H9 (cell line): Measurements from ENCODE around the gene XPO1. TPM values are rescaled to one million over a fixed set of nuclear protein-coding genes. Genes with fewer than 3 reads are reported as not detected.

Experiments
- DNase-seq: peaks from one replicate; pipeline ENCODE4 v3.0.0-alpha.2; 2017
- H2AFZ ChIP-seq: one replicate; pipeline ENCODE4 v1.6.1; 2013; ENCODE audit warnings: mild to moderate bottlenecking, low read length, control low read depth, moderate library complexity
- H2AK5ac ChIP-seq: 2 replicates; pipeline ENCODE4 v1.6.1; 2013; ENCODE audit warnings: low read length, control low read depth, mixed read lengths; ENCODE audit not compliant: insufficient read length
- H2BK120ac ChIP-seq: one replicate; pipeline ENCODE4 v1.6.1; 2013; ENCODE audit warnings: low read depth, mild to moderate bottlenecking, low read length, control low read depth, inconsistent platforms; ENCODE audit not compliant: poor library complexity, severe bottlenecking
- H2BK12ac ChIP-seq: 2 replicates; pipeline ENCODE4 v1.6.1; 2013; ENCODE audit warnings: low read length, control low read depth, mixed read lengths, low read depth; ENCODE audit not compliant: insufficient read length
- H2BK15ac ChIP-seq: 2 replicates; pipeline ENCODE4 v1.6.1; 2013; ENCODE audit warnings: low read depth, low read length, control low read depth
- H2BK20ac ChIP-seq: one replicate; pipeline ENCODE4 v1.6.1; 2013; ENCODE audit warnings: low read depth, mild to moderate bottlenecking, low read length, control low read depth, inconsistent platforms; ENCODE audit not compliant: poor library complexity, severe bottlenecking
- H2BK5ac ChIP-seq: 2 replicates; pipeline ENCODE4 v1.6.1; 2013; ENCODE audit warnings: low read length, control low read depth, mixed read lengths; ENCODE audit not compliant: insufficient read length
- H3K14ac ChIP-seq: 2 replicates; pipeline ENCODE4 v1.6.1; 2013; ENCODE audit warnings: low read length, control low read depth; ENCODE audit not compliant: insufficient read depth
- H3K18ac ChIP-seq: 2 replicates; pipeline ENCODE4 v1.6.1; 2013; ENCODE audit warnings: low read depth, mild to moderate bottlenecking, mixed read lengths, low read length, control low read depth; ENCODE audit not compliant: insufficient read length
- H3K23ac ChIP-seq: 2 replicates; pipeline ENCODE4 v1.6.1; 2013; ENCODE audit warnings: low read length, control low read depth, mixed read lengths, low read depth; ENCODE audit not compliant: insufficient read length
- H3K23me2 ChIP-seq: 2 replicates; pipeline ENCODE4 v1.6.1; 2013; ENCODE audit warnings: low read depth, mild to moderate bottlenecking, mixed read lengths, low read length, control low read depth; ENCODE audit not compliant: insufficient read length, poor library complexity, severe bottlenecking
- H3K27ac ChIP-seq: 2 replicates; pipeline ENCODE4 v1.5.1; 2013; ENCODE audit warnings: low read length, control low read depth, mixed read lengths, low read depth; ENCODE audit not compliant: insufficient read length
- H3K27me3 ChIP-seq: 2 replicates; pipeline ENCODE4 v1.6.1; 2013; ENCODE audit warnings: low read length, control low read depth, inconsistent platforms; ENCODE audit not compliant: insufficient read depth
- H3K4ac ChIP-seq: 2 replicates; pipeline ENCODE4 v1.6.1; 2013; ENCODE audit warnings: low read depth, mild to moderate bottlenecking, control low read depth, inconsistent platforms, low read length, moderate library complexity
- H3K4me1 ChIP-seq: 2 replicates; pipeline ENCODE4 v1.6.1; 2013; ENCODE audit warnings: low read length, control low read depth, inconsistent platforms; ENCODE audit not compliant: insufficient read depth
- H3K4me2 ChIP-seq: 2 replicates; pipeline ENCODE4 v1.6.1; 2013; ENCODE audit warnings: low read length, control low read depth, mixed read lengths; ENCODE audit not compliant: insufficient read length, insufficient read depth
- H3K56ac ChIP-seq: 2 replicates; pipeline ENCODE4 v1.6.1; 2013; ENCODE audit warnings: low read depth, mild to moderate bottlenecking, mixed read lengths, low read length, control low read depth; ENCODE audit not compliant: insufficient read length
- H3K79me1 ChIP-seq: 2 replicates; pipeline ENCODE4 v1.6.1; 2013; ENCODE audit warnings: low read depth, mild to moderate bottlenecking, moderate library complexity, low read length, control low read depth, inconsistent platforms; ENCODE audit not compliant: insufficient read depth, poor library complexity, severe bottlenecking
- H3K79me2 ChIP-seq: 2 replicates; pipeline ENCODE4 v1.6.1; 2013; ENCODE audit warnings: low read length, control low read depth, inconsistent platforms; ENCODE audit not compliant: insufficient read depth
- H3K9ac ChIP-seq: 2 replicates; pipeline ENCODE4 v1.6.1; 2013; ENCODE audit warnings: low read length, control low read depth, mixed read lengths; ENCODE audit not compliant: insufficient read length; ENCODE audit errors: extremely low read depth
- H3K9me3 ChIP-seq: one replicate; pipeline ENCODE4 v1.6.1; 2013; ENCODE audit warnings: low read depth, low read length, inconsistent platforms; ENCODE audit not compliant: control insufficient read depth
- H3T11ph ChIP-seq: one replicate; pipeline ENCODE4 v1.6.1; 2013; ENCODE audit warnings: mild to moderate bottlenecking, low read length, control low read depth, inconsistent platforms
- H4K20me1 ChIP-seq: one replicate; pipeline ENCODE4 v1.6.1; 2013; ENCODE audit not compliant: control insufficient read depth, insufficient read length, insufficient read depth
- H4K5ac ChIP-seq: 2 replicates; pipeline ENCODE4 v1.6.1; 2013; ENCODE audit warnings: low read depth, mild to moderate bottlenecking, mixed read lengths, low read length, control low read depth; ENCODE audit not compliant: insufficient read length
- H4K8ac ChIP-seq: replicated peaks from 2 replicates; pipeline ENCODE4 v1.6.1; 2013; ENCODE audit warnings: low read length, control low read depth, mixed read lengths, low read depth; ENCODE audit not compliant: insufficient read length
- H4K91ac ChIP-seq: 2 replicates; pipeline ENCODE4 v1.6.1; 2013; ENCODE audit warnings: low read depth, mild to moderate bottlenecking, moderate library complexity, mixed read lengths, low read length, control low read depth; ENCODE audit not compliant: insufficient read length
- H3K27ac Mint-ChIP-seq, 3 experiments: 2 replicates in 2 of 3; 3 replicates in 1 of 3; pipeline ENCODE4 v1.8.0; 2020 to 2021; ENCODE audit warnings: mixed read lengths in 3 of 3, mild to moderate bottlenecking in 1 of 3, moderate library complexity in 1 of 3
- H3K27me3 Mint-ChIP-seq: 2 replicates; pipeline ENCODE4 v1.8.0; 2021; ENCODE audit warnings: low read depth, mild to moderate bottlenecking, moderate library complexity, mixed read lengths
- H3K36me3 Mint-ChIP-seq, 3 experiments: 2 replicates in 2 of 3; 3 replicates in 1 of 3; pipeline ENCODE4 v1.8.0; 2020 to 2021; ENCODE audit warnings: low read depth in 3 of 3, mixed read lengths in 3 of 3; ENCODE audit not compliant: insufficient read depth in 1 of 3
- H3K4me1 Mint-ChIP-seq, 2 experiments: 2 replicates each; pipeline ENCODE4 v1.8.0; 2020; ENCODE audit warnings: mixed read lengths in 2 of 2
- H3K4me3 Mint-ChIP-seq, 2 experiments: 2 replicates in 1 of 2; 3 replicates in 1 of 2; pipeline ENCODE4 v1.8.0; 2020 to 2021; ENCODE audit warnings: mild to moderate bottlenecking in 2 of 2, mixed read lengths in 2 of 2, moderate library complexity in 1 of 2
- H3K9me3 Mint-ChIP-seq, 2 experiments: 2 replicates in 1 of 2; 3 replicates in 1 of 2; pipeline ENCODE4 v1.8.0; 2020; ENCODE audit warnings: mild to moderate bottlenecking in 2 of 2, mixed read lengths in 2 of 2, moderate library complexity in 1 of 2
- CTCF ChIP-seq: fragments of 200-600 bp; sonication (generic); conservative IDR thresholded peaks from 3 replicates; pipeline ENCODE4 v1.8.0; 2021; ENCODE audit warnings: antibody characterized with exemption, mild to moderate bottlenecking
- WGBS: extraction: QIAGEN DNeasy Blood & Tissue Kit; methylation state at CpG from one replicate; pipeline ENCODE4 v1.1.7; 2013; ENCODE audit warnings: missing lambda C conversion rate, low lambda C conversion rate, mixed read lengths; ENCODE audit not compliant: insufficient read length; ENCODE audit errors: extremely low coverage; 5-methylcytosine and 5-hydroxymethylcytosine counted together
- total RNA-seq: library from RNA; stranded (reverse); gene quantifications from 2 replicates; pipeline ENCODE4 v1.2.1, GENCODE V29; 2021

Gene XPO1
- total RNA-seq, 1 experiment from 2014 or later: 320 TPM

GRCh38 chr2:61492476-61492875, 45.7 kb downstream of the XPO1 start:
- Mint-ChIP-seq H3K27me3 (no peaks in the 10 kb centered on the region), H3K9me3 (no peaks in the 10 kb centered on the region), H3K4me3 (no peak overlapping the region), H3K27ac (0 out of 7 replicates have a peak overlapping the region, but pooled peaks of 1 of the 3 experiments have one; percentile 12), H3K4me1 (no peaks in the 10 kb centered on the region), H3K36me3 (peaks cover 60 to 97% (median 93%) of the 10 kb centered on the region in 3 experiments; a peak in 6 of 7 replicates)
- no peak overlapping the region for H4K8ac ChIP-seq
- no peak overlapping the region for H3K27ac ChIP-seq
- no CpG with 5 or more reads among the region's 2 CpGs for WGBS
- H2AK5ac ChIP-seq: no peak overlapping the region
- no peak overlapping the region for H3K56ac ChIP-seq
- no peak overlapping the region for H3K14ac ChIP-seq
- DNase-seq: no peak
- H3K4me2 ChIP-seq: no peak overlapping the region
- H3T11ph ChIP-seq: no peak overlapping the region
- H2BK20ac ChIP-seq: no peak overlapping the region
- no peaks in the 10 kb centered on the region for H3K23me2 ChIP-seq
- no peak for TF ChIP-seq CTCF
- no peaks in the 10 kb centered on the region for H3K79me1 ChIP-seq
- no peak overlapping the region for H2BK120ac ChIP-seq
- H2BK5ac ChIP-seq: no peak overlapping the region
- no peaks in the 10 kb centered on the region for H3K27me3 ChIP-seq
- H4K5ac ChIP-seq: no peak overlapping the region
- H2BK12ac ChIP-seq: no peak overlapping the region
- H3K9ac ChIP-seq: no peak overlapping the region
- H3K4me1 ChIP-seq: no peaks in the 10 kb centered on the region
- no peak overlapping the region for H3K4ac ChIP-seq
- H3K79me2 ChIP-seq: peaks cover 2% of the 10 kb centered on the region; the same call in 1 of the 2 replicates
- H3K23ac ChIP-seq: no peak overlapping the region
- H2AFZ ChIP-seq: no peak overlapping the region
- no peak overlapping the region for H2BK15ac ChIP-seq
- no peaks in the 10 kb centered on the region for H4K20me1 ChIP-seq
- H3K9me3 ChIP-seq: no peaks in the 10 kb centered on the region
- H3K18ac ChIP-seq: no peak overlapping the region
- no peak overlapping the region for H4K91ac ChIP-seq
